ENCODE data around the gene RGL1. TPM values are rescaled to one million over a fixed set of nuclear protein-coding genes. Genes with fewer than 3 reads are reported as not detected.
A peak's percentile ranks its signal among the peaks of the same experiment; 100 is the strongest.

RGL1 gene
- total RNA-seq, 3 donors from 2014 or later: 6.2 to 29.8 (median 15.9) TPM

DNA sequence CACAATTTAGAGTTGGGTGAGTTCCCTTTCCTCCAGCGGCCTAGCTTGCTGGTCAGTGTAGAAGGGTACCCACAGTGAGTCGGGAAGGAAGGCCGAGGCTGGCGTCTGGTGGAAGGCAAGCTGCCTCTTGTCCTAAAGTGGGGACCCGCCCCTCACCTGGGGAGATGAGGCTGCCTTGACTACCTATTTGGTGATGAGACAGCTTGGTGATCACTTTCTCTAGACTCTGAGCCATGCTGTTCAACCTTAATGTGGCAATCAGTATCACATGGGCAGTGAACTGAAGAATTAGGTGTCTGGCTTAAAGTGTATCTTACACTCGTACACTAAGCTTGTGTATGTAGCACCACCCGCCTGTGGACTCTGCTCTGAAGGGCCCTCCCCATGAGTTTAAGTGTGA lies 131.9 kb downstream of the RGL1 start:
- Histone ChIP-seq H3K36me3 (ENCODE audit: low read depth) (no peaks in the 10 kb centered on the region), H3K4me3 (no peak overlapping the region), H3K4me1 (ENCODE audit: low read depth) (no peaks in the 10 kb centered on the region), H3K9me3 (no peaks in the 10 kb centered on the region)
- DNase-seq: no peak
- no peak for ATAC-seq
- intact Hi-C loops (cut with DNase I, micrococcal nuclease): no loop called here
- TF ChIP-seq, protein P1, sequence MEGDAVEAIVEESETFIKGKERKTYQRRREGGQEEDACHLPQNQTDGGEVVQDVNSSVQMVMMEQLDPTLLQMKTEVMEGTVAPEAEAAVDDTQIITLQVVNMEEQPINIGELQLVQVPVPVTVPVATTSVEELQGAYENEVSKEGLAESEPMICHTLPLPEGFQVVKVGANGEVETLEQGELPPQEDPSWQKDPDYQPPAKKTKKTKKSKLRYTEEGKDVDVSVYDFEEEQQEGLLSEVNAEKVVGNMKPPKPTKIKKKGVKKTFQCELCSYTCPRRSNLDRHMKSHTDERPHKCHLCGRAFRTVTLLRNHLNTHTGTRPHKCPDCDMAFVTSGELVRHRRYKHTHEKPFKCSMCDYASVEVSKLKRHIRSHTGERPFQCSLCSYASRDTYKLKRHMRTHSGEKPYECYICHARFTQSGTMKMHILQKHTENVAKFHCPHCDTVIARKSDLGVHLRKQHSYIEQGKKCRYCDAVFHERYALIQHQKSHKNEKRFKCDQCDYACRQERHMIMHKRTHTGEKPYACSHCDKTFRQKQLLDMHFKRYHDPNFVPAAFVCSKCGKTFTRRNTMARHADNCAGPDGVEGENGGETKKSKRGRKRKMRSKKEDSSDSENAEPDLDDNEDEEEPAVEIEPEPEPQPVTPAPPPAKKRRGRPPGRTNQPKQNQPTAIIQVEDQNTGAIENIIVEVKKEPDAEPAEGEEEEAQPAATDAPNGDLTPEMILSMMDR (IDR thresholded peaks at IDR 0.05): no peak

DNA sequence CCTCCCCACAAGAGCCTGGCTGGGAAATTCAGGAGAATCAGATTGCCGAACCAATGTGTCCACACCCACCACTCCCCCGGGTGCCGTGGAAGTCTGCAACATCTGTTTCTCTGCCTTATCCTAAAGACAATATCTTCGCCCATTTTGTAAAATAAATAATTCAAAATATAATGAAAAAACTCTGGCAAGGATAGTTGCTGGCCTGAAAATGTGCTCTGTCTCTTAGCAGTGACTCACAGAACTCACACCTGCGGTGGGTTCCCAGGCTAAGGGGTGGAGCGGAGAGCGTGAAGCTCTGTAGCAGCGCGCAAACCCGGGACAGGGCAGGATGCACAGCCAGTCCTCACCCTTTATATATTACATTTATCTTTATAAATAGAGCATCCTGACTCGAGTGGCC lies 132.7 kb downstream of the RGL1 start:
- DNase-seq: no peak
- no peak for ATAC-seq
- Histone ChIP-seq H3K9me3 (no peaks in the 10 kb centered on the region), H3K4me3 (no peak overlapping the region), H3K4me1 (ENCODE audit: low read depth) (no peaks in the 10 kb centered on the region), H3K36me3 (ENCODE audit: low read depth) (no peaks in the 10 kb centered on the region)
- TF ChIP-seq, protein P1 (IDR thresholded peaks at IDR 0.05): no peak
- intact Hi-C loops (cut with DNase I, micrococcal nuclease): no loop called here

DNA sequence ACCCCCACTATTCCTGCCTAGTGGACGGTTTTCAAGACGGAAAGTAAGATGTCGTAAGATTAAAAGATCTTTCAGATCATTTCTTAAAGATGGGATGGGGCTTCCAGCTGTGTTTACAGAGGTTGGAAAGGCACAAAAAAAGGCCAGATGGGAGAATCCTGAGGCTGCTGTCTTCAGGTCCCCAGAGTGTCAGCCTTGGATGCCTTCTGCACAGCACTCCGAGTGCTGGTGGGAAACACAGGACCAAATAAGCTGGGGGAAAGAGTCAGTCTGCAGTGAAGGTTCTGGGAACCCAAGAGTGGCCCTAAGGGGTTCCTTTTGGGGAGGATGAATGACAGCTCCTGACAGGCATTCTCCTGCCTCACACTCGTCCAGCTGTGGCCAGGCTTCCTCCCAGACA lies 136.1 kb downstream of the RGL1 start:
- Histone ChIP-seq H3K4me3 (no peak overlapping the region), H3K9me3 (no peaks in the 10 kb centered on the region), H3K36me3 (ENCODE audit: low read depth) (no peaks in the 10 kb centered on the region), H3K4me1 (ENCODE audit: low read depth) (no peaks in the 10 kb centered on the region)
- DNase-seq (no peak), ATAC-seq (no peak)
- TF ChIP-seq, protein P1 (IDR thresholded peaks at IDR 0.05): no peak
- intact Hi-C loops (cut with DNase I, micrococcal nuclease): no loop called here

DNA sequence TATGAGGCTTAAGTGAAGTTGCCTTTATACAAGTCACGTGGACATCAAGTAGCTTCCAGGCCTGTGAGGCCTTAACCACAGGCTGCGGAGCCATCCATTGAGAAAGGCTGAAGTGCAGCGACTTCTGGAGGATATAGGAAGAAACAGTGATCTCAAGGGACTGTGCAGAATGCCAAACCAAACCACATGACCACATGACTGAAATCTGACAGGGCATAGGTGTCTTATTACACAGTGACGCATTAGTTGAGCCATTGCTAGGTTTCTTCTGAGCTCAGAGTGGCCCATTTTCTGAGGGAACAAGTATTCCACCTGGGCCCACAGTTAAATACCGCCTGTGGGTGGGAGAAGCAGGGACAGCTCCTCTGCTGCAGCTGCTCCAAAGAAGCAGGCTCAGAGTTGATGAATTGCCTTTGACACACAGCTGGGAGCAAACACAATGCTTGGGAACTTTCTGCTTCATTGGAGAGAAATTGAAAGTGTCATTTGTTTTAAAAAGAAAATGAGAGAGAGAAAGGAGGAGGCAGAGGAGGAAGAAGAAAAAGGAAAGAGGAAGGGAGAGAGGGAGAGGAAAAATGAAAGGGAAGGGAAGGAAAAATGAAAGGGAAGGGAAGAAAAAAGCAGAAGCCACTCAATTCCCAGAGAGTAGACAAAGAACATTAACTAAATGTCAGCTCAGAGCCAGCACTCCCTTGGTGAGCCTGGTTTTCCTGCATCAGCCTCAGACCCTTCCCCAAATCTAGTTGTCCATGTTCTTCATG lies 138.2 kb downstream of the RGL1 start:
- H3K4me1 ChIP-seq (ENCODE audit: low read depth): no peaks in the 10 kb centered on the region
- H3K4me3 ChIP-seq: no peak overlapping the region
- intact Hi-C loops (cut with DNase I, micrococcal nuclease): no loop called here
- ATAC-seq (peak; percentile 9), DNase-seq (peak in 1 of 3 donors; percentile 17)
- H3K9me3 ChIP-seq: no peaks in the 10 kb centered on the region
- H3K36me3 ChIP-seq (ENCODE audit: low read depth): no peaks in the 10 kb centered on the region
- TF ChIP-seq, protein P1 (IDR thresholded peaks at IDR 0.05): no peak

DNA sequence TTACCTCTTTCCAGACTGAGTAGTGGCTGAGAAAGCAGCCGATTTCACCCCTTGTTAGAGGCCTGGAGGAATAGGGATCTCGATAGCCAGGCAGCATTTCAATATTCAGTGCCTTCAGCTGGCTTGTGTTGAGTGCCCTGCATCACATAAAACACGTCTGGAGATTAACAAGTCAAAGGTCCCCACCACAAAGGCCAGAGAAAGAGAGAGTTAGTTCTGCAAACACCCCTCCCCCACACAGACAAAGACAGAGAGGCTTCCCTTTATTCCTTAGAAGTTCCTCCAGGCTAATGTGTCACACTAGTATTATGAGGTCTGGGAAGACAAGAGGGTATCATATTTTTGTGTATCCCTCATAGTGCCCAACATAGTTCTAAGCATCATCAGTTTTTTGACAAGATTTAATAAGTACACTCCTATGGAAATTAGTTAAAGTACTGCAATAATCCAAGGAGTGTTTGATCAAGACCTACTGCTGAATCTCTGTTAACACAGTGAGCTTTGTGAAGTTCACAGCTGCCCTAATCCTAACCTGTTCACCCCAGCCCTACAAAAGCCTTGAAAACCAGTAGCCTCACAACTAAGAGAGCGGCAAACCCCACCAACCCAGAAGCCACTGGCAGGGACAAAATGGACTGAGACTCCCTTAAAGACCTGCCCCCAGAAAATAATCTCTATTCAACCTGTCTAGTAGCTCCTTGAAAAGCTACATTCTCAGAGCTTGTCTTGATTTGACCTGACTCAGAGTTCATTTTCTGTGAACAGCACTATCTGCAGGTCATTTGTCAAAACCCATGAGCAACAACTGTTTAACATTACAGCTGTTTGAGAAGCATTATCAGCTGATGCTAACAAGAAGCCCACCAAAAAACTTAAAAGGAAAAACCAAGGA lies 140.8 kb downstream of the RGL1 start:
- intact Hi-C loops (cut with DNase I, micrococcal nuclease): no loop called here
- no peaks in the 10 kb centered on the region for H3K9me3 ChIP-seq
- ATAC-seq (no peak), DNase-seq (no peak)
- H3K4me1 ChIP-seq (ENCODE audit: low read depth): no peaks in the 10 kb centered on the region
- H3K36me3 ChIP-seq (ENCODE audit: low read depth): no peaks in the 10 kb centered on the region
- TF ChIP-seq, protein P1 (IDR thresholded peaks at IDR 0.05): no peak
- no peak overlapping the region for H3K4me3 ChIP-seq

Data from mucosa of descending colon (tissue), 3 donors.